Measurements from ENCODE around the gene COX19.

Gene COX19

GRCh38 chr7:921581-922333 is 53.6 kb downstream of the COX19 start:
- in situ Hi-C loops (cut with HindIII; ENCODE audit: low sequenced_read_pairs): no loop called here
- TF ChIP-seq CTCF (IDR thresholded peaks at IDR 0.05; ENCODE audit: low read depth, low read length, missing control alignments): no peak
- no peak for DNase-seq (ENCODE audit: low read depth)
- no peak overlapping the region for H3K4me3 ChIP-seq (ENCODE audit: low read depth, low read length)

- no peak overlapping the region for H3K4me3 ChIP-seq (ENCODE audit: low read depth, low read length)
- DNase-seq (ENCODE audit: low read depth): no peak
- no peak for TF ChIP-seq CTCF (IDR thresholded peaks at IDR 0.05; ENCODE audit: low read depth, low read length, missing control alignments)
- in situ Hi-C loops (cut with HindIII; ENCODE audit: low sequenced_read_pairs): no loop called here
These were observed 54.3 kb downstream of the COX19 start for GRCh38 chr7:921071-921461.

- TF ChIP-seq CTCF (IDR thresholded peaks at IDR 0.05; ENCODE audit: low read depth, low read length, missing control alignments): no peak
- no peak for DNase-seq (ENCODE audit: low read depth)
- H3K4me3 ChIP-seq (ENCODE audit: low read depth, low read length): no peak overlapping the region
- in situ Hi-C loops (cut with HindIII; ENCODE audit: low sequenced_read_pairs): no loop called here
These were observed 54.8 kb downstream of the COX19 start for GRCh38 chr7:920351-921070.

- in situ Hi-C loops (cut with HindIII; ENCODE audit: low sequenced_read_pairs): no loop called here
- no peak for TF ChIP-seq CTCF (IDR thresholded peaks at IDR 0.05; ENCODE audit: low read depth, low read length, missing control alignments)
- no peak overlapping the region for H3K4me3 ChIP-seq (ENCODE audit: low read depth, low read length)
- DNase-seq (ENCODE audit: low read depth): no peak
These were observed 55.4 kb downstream of the COX19 start for GRCh38 chr7:919924-920341.

GRCh38 chr7:919114-919442 is 56.3 kb downstream of the COX19 start:
- in situ Hi-C loops (cut with HindIII; ENCODE audit: low sequenced_read_pairs): no loop called here
- no peak overlapping the region for H3K4me3 ChIP-seq (ENCODE audit: low read depth, low read length)
- no peak for TF ChIP-seq CTCF (IDR thresholded peaks at IDR 0.05; ENCODE audit: low read depth, low read length, missing control alignments)
- DNase-seq (ENCODE audit: low read depth): no peak

GRCh38 chr7:918441-919113 is 56.8 kb downstream of the COX19 start:
- no peak for TF ChIP-seq CTCF (IDR thresholded peaks at IDR 0.05; ENCODE audit: low read depth, low read length, missing control alignments)
- DNase-seq (ENCODE audit: low read depth): no peak
- in situ Hi-C loops (cut with HindIII; ENCODE audit: low sequenced_read_pairs): no loop called here
- no peak overlapping the region for H3K4me3 ChIP-seq (ENCODE audit: low read depth, low read length)
